Activated CD4-positive, alpha-beta T cell treated with anti-CD3 and anti-CD28 coated beads, Interleukin-2, amount 10 ng/mL, durations not matched to agents 24 days and 14 days (primary cell): ENCODE data around the gene ALOX15B. TPM values are rescaled to one million over a fixed set of nuclear protein-coding genes. Genes with fewer than 3 reads are reported as not detected.
"Not testable (repeated sequence)": the region's sequence is repeated elsewhere in the genome, so short reads cannot be mapped to it uniquely, and the experiment has no call there.

Experiments used
- DNase-seq: peaks from one replicate; pipeline ENCODE4 v3.0.0; 2022
- H3K27ac Mint-ChIP-seq: one replicate; pipeline ENCODE4 v1.8.0; 2022; ENCODE audit warnings: mild to moderate bottlenecking, mixed read lengths
- H3K27me3 Mint-ChIP-seq: one replicate; pipeline ENCODE4 v1.8.0; 2022; ENCODE audit warnings: mixed read lengths
- H3K36me3 Mint-ChIP-seq: one replicate; pipeline ENCODE4 v1.8.0; 2022; ENCODE audit warnings: low read depth, mild to moderate bottlenecking, mixed read lengths
- H3K4me1 Mint-ChIP-seq: one replicate; pipeline ENCODE4 v1.8.0; 2021; ENCODE audit warnings: mixed read lengths
- H3K4me3 Mint-ChIP-seq: one replicate; pipeline ENCODE4 v1.8.0; 2022; ENCODE audit warnings: mild to moderate bottlenecking, moderate library complexity, mixed read lengths
- H3K9me3 Mint-ChIP-seq: one replicate; pipeline ENCODE4 v1.8.0; 2021; ENCODE audit warnings: mixed read lengths
- intact Hi-C: fragments of 100-400 bp; cut with micrococcal nuclease; formaldehyde crosslinking; loops from one replicate; pipeline ENCODE4 v1.15.1; 2023
- total RNA-seq: library from RNA; stranded (reverse); gene quantifications from 2 replicates; pipeline ENCODE4 v1.2.3, GENCODE V29; 2022

Gene ALOX15B
- total RNA-seq, 1 donor from 2014 or later, result not detected

- Mint-ChIP-seq H3K9me3 (no peaks in the 10 kb centered on the region), H3K27me3 (peaks cover 46% of the 10 kb centered on the region), H3K36me3 (no peaks in the 10 kb centered on the region), H3K4me1 (peaks cover 13% of the 10 kb centered on the region), H3K27ac (no peak overlapping the region), H3K4me3 (no peak overlapping the region)
- DNase-seq, result no peak
- intact Hi-C loops, result no loop called here
Observed at GRCh38 chr17:8068736-8069586, 30.1 kb downstream of the ALOX15B start.

- DNase-seq, result no peak
- intact Hi-C loops, result no loop called here
- Mint-ChIP-seq H3K36me3 (no peaks in the 10 kb centered on the region), H3K4me3 (no peak overlapping the region), H3K27me3 (peaks cover 48% of the 10 kb centered on the region), H3K4me1 (peaks cover 18% of the 10 kb centered on the region), H3K9me3 (no peaks in the 10 kb centered on the region), H3K27ac (no peak overlapping the region)
Observed at GRCh38 chr17:8069587-8069860, 30.7 kb downstream of the ALOX15B start.

GRCh38 chr17:8071496-8071895 lies 32.6 kb downstream of the ALOX15B start:
- no peak overlapping the region for H3K4me3 Mint-ChIP-seq
- H3K4me1 Mint-ChIP-seq, result peaks cover 18% of the 10 kb centered on the region
- intact Hi-C loops, result no loop called here
- no peak overlapping the region for H3K27ac Mint-ChIP-seq
- H3K27me3 Mint-ChIP-seq, result peaks cover 60% of the 10 kb centered on the region
- no peak for DNase-seq
- H3K9me3 Mint-ChIP-seq, result no peaks in the 10 kb centered on the region
- H3K36me3 Mint-ChIP-seq, result no peaks in the 10 kb centered on the region

GRCh38 chr17:8072341-8072728 lies 33.5 kb downstream of the ALOX15B start:
- peaks cover 57% of the 10 kb centered on the region for H3K27me3 Mint-ChIP-seq
- DNase-seq, result peak; percentile 67
- H3K4me1 Mint-ChIP-seq, result peaks cover 18% of the 10 kb centered on the region
- H3K27ac Mint-ChIP-seq, result peak overlapping the region; percentile 3
- peak overlapping the region; percentile 73 for H3K4me3 Mint-ChIP-seq
- intact Hi-C loops, result loop anchor here (2.0 kb wide), 1 partner anchor 46 kb away; the partner anchor contains the start of gene ALOXE3
- no peaks in the 10 kb centered on the region for H3K9me3 Mint-ChIP-seq
- H3K36me3 Mint-ChIP-seq, result no peaks in the 10 kb centered on the region

GRCh38 chr17:8072729-8073461 lies 34.0 kb downstream of the ALOX15B start:
- H3K36me3 Mint-ChIP-seq, result no peaks in the 10 kb centered on the region
- H3K4me3 Mint-ChIP-seq, result peak overlapping the region; percentile 73
- peaks cover 18% of the 10 kb centered on the region for H3K4me1 Mint-ChIP-seq
- intact Hi-C loops, result loop anchor here (1.0 to 2.0 kb wide), 2 partner anchors 16 to 46 kb away; partner anchors contain the start of gene ALOXE3
- peak overlapping the region; percentile 51 for H3K27ac Mint-ChIP-seq
- H3K9me3 Mint-ChIP-seq, result no peaks in the 10 kb centered on the region
- peak; percentile 79 for DNase-seq
- H3K27me3 Mint-ChIP-seq, result peaks cover 58% of the 10 kb centered on the region

GRCh38 chr17:8073627-8074484 lies 35.0 kb downstream of the ALOX15B start:
- peak overlapping the region; percentile 73 for H3K4me3 Mint-ChIP-seq
- H3K27me3 Mint-ChIP-seq, result peaks cover 58% of the 10 kb centered on the region
- H3K27ac Mint-ChIP-seq, result no peak overlapping the region
- intact Hi-C loops, result loop anchor here (1.0 to 2.0 kb wide), 2 partner anchors 17 to 45 kb away; partner anchors contain the start of gene ALOXE3
- no peaks in the 10 kb centered on the region for H3K9me3 Mint-ChIP-seq
- peak; percentile 95 for DNase-seq
- H3K36me3 Mint-ChIP-seq, result no peaks in the 10 kb centered on the region
- peaks cover 18% of the 10 kb centered on the region for H3K4me1 Mint-ChIP-seq

GRCh38 chr17:8074554-8074953 lies 35.7 kb downstream of the ALOX15B start:
- H3K36me3 Mint-ChIP-seq, result no peaks in the 10 kb centered on the region
- H3K27me3 Mint-ChIP-seq, result peaks cover 57% of the 10 kb centered on the region
- H3K4me3 Mint-ChIP-seq, result peak overlapping the region; percentile 6
- no peak for DNase-seq
- H3K9me3 Mint-ChIP-seq, result no peaks in the 10 kb centered on the region
- intact Hi-C loops, result no loop called here
- H3K4me1 Mint-ChIP-seq, result peaks cover 20% of the 10 kb centered on the region
- no peak overlapping the region for H3K27ac Mint-ChIP-seq

GRCh38 chr17:8075081-8075480 lies 36.2 kb downstream of the ALOX15B start:
- H3K27ac Mint-ChIP-seq, result no peak overlapping the region
- no peak overlapping the region for H3K4me3 Mint-ChIP-seq
- intact Hi-C loops, result no loop called here
- no peak for DNase-seq
- no peaks in the 10 kb centered on the region for H3K36me3 Mint-ChIP-seq
- H3K9me3 Mint-ChIP-seq, result no peaks in the 10 kb centered on the region
- H3K4me1 Mint-ChIP-seq, result peaks cover 23% of the 10 kb centered on the region
- peaks cover 55% of the 10 kb centered on the region for H3K27me3 Mint-ChIP-seq

GRCh38 chr17:8075574-8076342 lies 36.9 kb downstream of the ALOX15B start:
- no peak overlapping the region for H3K27ac Mint-ChIP-seq
- no peak overlapping the region for H3K4me3 Mint-ChIP-seq
- DNase-seq, result no peak
- H3K27me3 Mint-ChIP-seq, result peaks cover 51% of the 10 kb centered on the region
- intact Hi-C loops, result no loop called here
- H3K36me3 Mint-ChIP-seq, result no peaks in the 10 kb centered on the region
- H3K9me3 Mint-ChIP-seq, result no peaks in the 10 kb centered on the region
- peaks cover 25% of the 10 kb centered on the region for H3K4me1 Mint-ChIP-seq

GRCh38 chr17:8076502-8077266 lies 37.8 kb downstream of the ALOX15B start:
- peaks cover 27% of the 10 kb centered on the region for H3K4me1 Mint-ChIP-seq
- peaks cover 43% of the 10 kb centered on the region for H3K27me3 Mint-ChIP-seq
- peaks cover under 1% of the 10 kb centered on the region for H3K36me3 Mint-ChIP-seq
- intact Hi-C loops, result no loop called here
- no peak for DNase-seq
- H3K9me3 Mint-ChIP-seq, result no peaks in the 10 kb centered on the region
- H3K4me3 Mint-ChIP-seq, result no peak overlapping the region
- no peak overlapping the region for H3K27ac Mint-ChIP-seq

GRCh38 chr17:8077939-8078338 lies 39.1 kb downstream of the ALOX15B start:
- H3K9me3 Mint-ChIP-seq, H3K36me3 Mint-ChIP-seq: not testable (repeated sequence)
- H3K27ac Mint-ChIP-seq, result peak overlapping the region; percentile 38

GRCh38 chr17:8079291-8080207 lies 40.7 kb downstream of the ALOX15B start:
- Mint-ChIP-seq H3K36me3 (peaks cover 3% of the 10 kb centered on the region), H3K27ac (peak overlapping the region; percentile 86), H3K4me3 (peak overlapping the region; percentile 85), H3K4me1 (peaks cover 9% of the 10 kb centered on the region), H3K27me3 (peaks cover 17% of the 10 kb centered on the region), H3K9me3 (no peaks in the 10 kb centered on the region)
- peak; percentile 93 for DNase-seq
- intact Hi-C loops, result loop anchor here (1.0 kb wide), 2 partner anchors 19 to 40 kb away; no protein-coding TSS in a partner anchor

More at GRCh38 chr17:8077939-8078338, 39.1 kb downstream of the ALOX15B start:
- H3K4me3 Mint-ChIP-seq, intact Hi-C loops, DNase-seq: not testable (repeated sequence)
- Mint-ChIP-seq H3K27me3 (peaks cover 32% of the 10 kb centered on the region), H3K4me1 (peaks cover 23% of the 10 kb centered on the region)
